Osteoblast (primary cell): ENCODE results near the gene SFMBT2. TPM values are rescaled to one million over a fixed set of nuclear protein-coding genes. Genes with fewer than 3 reads are reported as not detected.

Experiments used
- DNase-seq: peaks from one replicate; pipeline ENCODE4 v3.0.0; 2011; ENCODE audit warnings: low spot score, mixed read lengths; ENCODE audit not compliant: insufficient read length; ENCODE audit errors: missing footprints
- H2AFZ ChIP-seq: 2 replicates; pipeline ENCODE4 v1.6.0; 2011; ENCODE audit warnings: mild to moderate bottlenecking, low read length
- H3K27ac ChIP-seq: 2 replicates; pipeline ENCODE4 v1.5.1; 2011; ENCODE audit warnings: mild to moderate bottlenecking, low read depth, low read length, moderate library complexity
- H3K27me3 ChIP-seq: 2 replicates; pipeline ENCODE4 v1.6.0; 2012; ENCODE audit warnings: mild to moderate bottlenecking, control low read depth, inconsistent platforms, low read length, moderate library complexity; ENCODE audit not compliant: insufficient read depth
- H3K36me3 ChIP-seq: 2 replicates; pipeline ENCODE4 v1.5.1; 2011; ENCODE audit warnings: mild to moderate bottlenecking, low read length, control low read depth, moderate library complexity; ENCODE audit not compliant: insufficient read depth
- H3K4me1 ChIP-seq: 2 replicates; pipeline ENCODE4 v1.5.1; 2011; ENCODE audit warnings: mild to moderate bottlenecking, low read length, control low read depth, moderate library complexity; ENCODE audit not compliant: insufficient read depth
- H3K4me2 ChIP-seq: 2 replicates; pipeline ENCODE4 v1.6.0; 2011; ENCODE audit warnings: mild to moderate bottlenecking, low read length; ENCODE audit not compliant: insufficient read depth
- H3K4me3 ChIP-seq: fragments of 200-600 bp; sonication (generic); 3 replicates; pipeline ENCODE4 v1.5.1; 2012; ENCODE audit warnings: mild to moderate bottlenecking, low read length, inconsistent platforms; ENCODE audit not compliant: insufficient read depth
- H3K79me2 ChIP-seq: 2 replicates; pipeline ENCODE4 v1.6.0; 2012; ENCODE audit warnings: mild to moderate bottlenecking, low read length, control low read depth, inconsistent platforms; ENCODE audit not compliant: insufficient read depth
- H3K9me3 ChIP-seq: 2 replicates; pipeline ENCODE4 v1.5.1; 2011; ENCODE audit warnings: low read depth, low read length, control low read depth
- H4K20me1 ChIP-seq: 2 replicates; pipeline ENCODE4 v1.6.0; 2012; ENCODE audit warnings: mild to moderate bottlenecking, low read length, control low read depth; ENCODE audit not compliant: insufficient read depth
- CTCF ChIP-seq: IDR thresholded peaks from 2 replicates; pipeline ENCODE4 v1.5.1; 2011; ENCODE audit warnings: mild to moderate bottlenecking, low read depth, low read length, moderate library complexity; ENCODE audit errors: extremely low read depth
- small RNA-seq: library from RNA; depleted of rRNA; stranded (forward); fragments of <200 nt; gene quantifications from one replicate; pipeline ENCODE3, GENCODE V24; 2012
- total RNA-seq: library from RNA; depleted of rRNA; stranded (reverse); fragments of >200 nt; gene quantifications from 2 replicates; pipeline ENCODE4 v1.2.3, GENCODE V29; 2012

The SFMBT2 gene
- total RNA-seq, 1 donor: under 0.01 TPM

- Histone ChIP-seq H3K4me3 (no peak overlapping the region), H3K36me3 (no peaks in the 10 kb centered on the region), H3K4me2 (no peak overlapping the region), H3K79me2 (no peaks in the 10 kb centered on the region), H3K27me3 (no peaks in the 10 kb centered on the region), H3K27ac (no peak overlapping the region), H3K9me3 (peaks cover 3% of the 10 kb centered on the region), H3K4me1 (no peaks in the 10 kb centered on the region), H2AFZ (no peak overlapping the region), H4K20me1 (no peaks in the 10 kb centered on the region)
- no peak for TF ChIP-seq CTCF
- DNase-seq: no peak
Observed at GRCh38 chr10:7111089-7111488, 299.7 kb downstream of the SFMBT2 start.

Small RNA genes lying within 50 kb of the gene (small RNA-seq; reads per million reads assigned to genes)
- not detected for gene AL590095.2
- not detected for gene COX6CP17
